ENCODE results near the gene PLEKHF1.
"Not testable (repeated sequence)": the region's sequence is repeated elsewhere in the genome, so short reads cannot be mapped to it uniquely, and the experiment has no call there.

DNA sequence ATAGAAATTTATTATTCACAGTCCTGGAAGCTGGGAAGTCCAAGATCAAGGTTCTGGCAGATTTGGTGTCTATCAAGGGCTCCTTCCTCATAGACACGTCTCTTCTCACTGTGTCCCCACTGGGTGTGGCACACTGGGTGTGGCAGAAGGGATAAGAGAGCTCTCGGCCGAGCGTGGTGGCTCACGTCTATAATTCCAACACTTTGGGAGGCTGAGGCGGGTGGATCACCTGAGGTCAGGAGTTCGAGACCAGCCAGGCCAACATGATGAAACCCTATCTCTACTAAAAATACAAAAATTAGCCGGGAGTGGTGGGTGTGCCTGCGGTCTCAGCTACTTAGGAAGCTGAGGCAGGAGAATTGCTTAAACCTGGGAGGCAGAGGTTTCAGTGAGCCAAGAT is 38.4 kb upstream of the PLEKHF1 start:
- not testable (repeated sequence) for TF ChIP-seq CTCF (IDR thresholded peaks at IDR 0.05; ENCODE audit: low read depth, low read length, poor library complexity, severe bottlenecking); EZH2phosphoT487 (IDR thresholded peaks at IDR 0.05; ENCODE audit: borderline replicate concordance, low read length)

Data from DOHH2 (cell line).